K562 (cell line): ENCODE measurements around the gene DPH6. TPM values are rescaled to one million over a fixed set of nuclear protein-coding genes. Genes with fewer than 3 reads are reported as not detected.

Experiments
- ATAC-seq: fragments of 200-7000 bp; cut with Tn5 transposase; 3 replicates; pipeline ENCODE4 v1.9.1; 2020; ENCODE audit warnings: moderate library complexity
- BruUV-seq: library from RNA; stranded (reverse); fragments of 400-500 nt; replicated peaks from 2 replicates; lab custom pipeline; 2021; lab: Mats Ljungman, UMichigan
- CTCF ChIA-PET: fragments of 300-600 bp; formaldehyde crosslinking; extraction: SDS; loops from one replicate; lab custom pipeline; 2021; ENCODE audit warnings: low intra/inter-chr PET ratio; lab: Yijun Ruan, JAX
- POLR2A ChIA-PET: fragments of 300-600, 350-650 bp; sonication (Branson Sonifier 250); formaldehyde crosslinking; extraction: SDS; loops from one replicate; lab custom pipeline; 2021; ENCODE audit warnings: antibody characterized with exemption, inconsistent platforms; lab: Yijun Ruan, JAX
- DNase-seq, 4 experiments: peaks; one replicate each; pipeline versions ENCODE4 v3.0.0 to v3.0.0-alpha.2; 2011 to 2018; ENCODE audit warnings: low spot score in 3 of 4, mixed read lengths in 3 of 4; ENCODE audit errors: extremely low read depth in 1 of 4
- FAIRE-seq: peaks from 2 replicates; lab custom pipeline; 2011; peaks lifted over from hg19 to GRCh38; lab: Jason Lieb, UNC
- H2AFZ ChIP-seq: 2 replicates; pipeline ENCODE4 v1.6.0; 2011; ENCODE audit warnings: low read depth, low read length, control low read depth, inconsistent platforms
- H3K27ac ChIP-seq: fragments of 200-600 bp; 3 replicates; pipeline ENCODE4 v1.8.0; 2011; ENCODE audit warnings: low read depth, mild to moderate bottlenecking, control low read depth, inconsistent platforms, low read length, moderate library complexity, mixed read lengths; ENCODE audit errors: extremely low read depth
- H3K27me3 ChIP-seq, 2 experiments: fragments of 300-600 bp in 1 of 2; 2 replicates in 1 of 2; 3 replicates in 1 of 2; pipeline versions ENCODE4 v1.6.0 to v1.8.0; 2011; ENCODE audit warnings: inconsistent platforms in 2 of 2, low read length in 2 of 2, mild to moderate bottlenecking in 1 of 2, mixed read lengths in 1 of 2, moderate library complexity in 1 of 2; ENCODE audit not compliant: control insufficient read depth in 2 of 2, insufficient read depth in 2 of 2
- H3K36me3 ChIP-seq: fragments of 300-600 bp; 3 replicates; pipeline ENCODE4 v1.8.0; 2011; ENCODE audit warnings: mild to moderate bottlenecking, low read length, inconsistent platforms; ENCODE audit not compliant: control insufficient read depth, insufficient read depth
- H3K4me1 ChIP-seq, 2 experiments: fragments of 200-600 bp in 1 of 2; replicated peaks in 1 of 2; 2 replicates in 1 of 2; 3 replicates in 1 of 2; pipeline versions ENCODE4 v1.5.1 to v1.8.0; 2011; ENCODE audit warnings: inconsistent platforms in 2 of 2, low read length in 2 of 2, mild to moderate bottlenecking in 1 of 2, mixed read lengths in 1 of 2, moderate library complexity in 1 of 2; ENCODE audit not compliant: control insufficient read depth in 2 of 2, insufficient read depth in 2 of 2
- H3K4me2 ChIP-seq: 2 replicates; pipeline ENCODE4 v1.6.1; 2011; ENCODE audit warnings: low read length, control low read depth, inconsistent platforms, mixed read lengths; ENCODE audit not compliant: insufficient read depth
- H3K4me3 ChIP-seq: fragments of 200-600 bp; sonication (generic), shearing (Covaris generic); 2 replicates; pipeline ENCODE4 v1.5.1; 2016; ENCODE audit warnings: control low read depth, inconsistent platforms
- H3K79me2 ChIP-seq: fragments of 200-600 bp; 3 replicates; pipeline ENCODE4 v1.8.0; 2011; ENCODE audit warnings: low read length, inconsistent platforms; ENCODE audit not compliant: control insufficient read depth, insufficient read depth
- H3K9ac ChIP-seq, 2 experiments: 2 replicates each; pipeline versions ENCODE4 v1.6.0 to v1.6.1; 2011; ENCODE audit warnings: low read depth in 2 of 2, low read length in 2 of 2, control low read depth in 1 of 2, inconsistent platforms in 1 of 2, mild to moderate bottlenecking in 1 of 2, mixed read lengths in 1 of 2; ENCODE audit not compliant: insufficient read depth in 1 of 2
- H3K9me1 ChIP-seq: one replicate; pipeline ENCODE4 v1.6.0; 2011; ENCODE audit warnings: inconsistent platforms, mild to moderate bottlenecking, low read length, moderate library complexity; ENCODE audit not compliant: control insufficient read depth, insufficient read depth
- H3K9me3 ChIP-seq: replicated peaks from 2 replicates; pipeline ENCODE4 v1.5.1; 2011; ENCODE audit warnings: low read depth, low read length, inconsistent platforms; ENCODE audit not compliant: control insufficient read depth, insufficient read depth
- H4K20me1 ChIP-seq: replicated peaks from 2 replicates; pipeline ENCODE4 v1.6.1; 2011; ENCODE audit warnings: low read length, inconsistent platforms, mixed read lengths; ENCODE audit not compliant: control insufficient read depth, insufficient read depth
- ATF7 ChIP-seq: fragments of 450-650 bp; IDR thresholded peaks from 2 replicates; pipeline ENCODE4 v1.7.1; 2014; ENCODE audit warnings: mild to moderate bottlenecking, moderate library complexity
- CREB3 ChIP-seq: fragments of 450-650 bp; conservative IDR thresholded peaks from 2 replicates; pipeline ENCODE4 v1.6.1; 2016; ENCODE audit warnings: missing genetic modification characterization, low read depth, mild to moderate bottlenecking, missing compliant biosample characterization, moderate library complexity
- CREB5 ChIP-seq: fragments of 250-450 bp; sonication (Bioruptor Pico); IDR thresholded peaks from 2 replicates; pipeline ENCODE4 v1.5.0; 2020; ENCODE audit warnings: mild to moderate bottlenecking
- E2F4 ChIP-seq: sonication (generic); formaldehyde crosslinking; IDR thresholded peaks from 2 replicates; pipeline ENCODE4 v1.8.0; 2022; ENCODE audit warnings: mild to moderate bottlenecking, low read depth, missing genetic modification reagents
- NFE2 ChIP-seq: IDR thresholded peaks from 2 replicates; pipeline ENCODE4 v1.6.1; 2014; ENCODE audit warnings: antibody characterized with exemption, low read depth
- NFYB ChIP-seq: IDR thresholded peaks from 2 replicates; pipeline ENCODE4 v1.6.1; 2011; ENCODE audit warnings: mild to moderate bottlenecking, moderate library complexity; ENCODE audit not compliant: insufficient read length; ENCODE audit errors: extremely low read depth
- OTX1 ChIP-seq: fragments of 450-650 bp; formaldehyde crosslinking; IDR thresholded peaks from 2 replicates; pipeline ENCODE4 v1.4.0; 2022; ENCODE audit warnings: mild to moderate bottlenecking
- POLR2AphosphoS5 ChIP-seq: IDR thresholded peaks from 2 replicates; pipeline ENCODE4 v1.6.1; 2011; ENCODE audit warnings: mild to moderate bottlenecking, low read depth, low read length, moderate library complexity; ENCODE audit not compliant: control insufficient read depth, insufficient read depth
- POLR2H ChIP-seq: IDR thresholded peaks from 2 replicates; pipeline ENCODE4 v1.6.1; 2016; ENCODE audit warnings: missing genetic modification characterization, low read depth, mild to moderate bottlenecking, control low read depth, missing compliant biosample characterization, moderate library complexity
- SMAD4 ChIP-seq: fragments of 250-450 bp; sonication (Bioruptor Pico); conservative IDR thresholded peaks from 2 replicates; pipeline ENCODE4 v1.8.0; 2021; ENCODE audit warnings: inconsistent platforms, mild to moderate bottlenecking, moderate library complexity
- SRF ChIP-seq, 2 experiments: fragments of 250-450, 450-650 bp in 1 of 2; sonication (Bioruptor Pico) in 1 of 2; sonication (generic) in 1 of 2; formaldehyde crosslinking; IDR thresholded peaks; 2 replicates each; pipeline versions ENCODE4 v1.5.0 to v1.5.1; 2020 to 2022; ENCODE audit warnings: mild to moderate bottlenecking in 1 of 2, missing genetic modification reagents in 1 of 2
- USF2 ChIP-seq: sonication (generic); formaldehyde crosslinking; IDR thresholded peaks from 2 replicates; pipeline ENCODE4 v1.5.0; 2020; ENCODE audit warnings: missing genetic modification reagents
- ZBTB2 ChIP-seq: fragments of 450-650 bp; IDR thresholded peaks from 2 replicates; pipeline ENCODE4 v1.6.1; 2016; ENCODE audit warnings: antibody characterized with exemption
- ZBTB43 ChIP-seq: sonication (generic); formaldehyde crosslinking; IDR thresholded peaks from 2 replicates; pipeline ENCODE4 v1.8.0; 2023; ENCODE audit warnings: mild to moderate bottlenecking, missing genetic modification reagents
- ZNF212 ChIP-seq: fragments of 450-650 bp; formaldehyde crosslinking; IDR thresholded peaks from 2 replicates; pipeline ENCODE4 v1.4.0; 2020; ENCODE audit warnings: mild to moderate bottlenecking
- ZNF232 ChIP-seq: sonication (generic); formaldehyde crosslinking; IDR thresholded peaks from 2 replicates; pipeline ENCODE4 v1.8.0; 2022; ENCODE audit warnings: mild to moderate bottlenecking, missing genetic modification reagents
- in situ Hi-C: fragments of 300-500 bp; cut with MboI; formaldehyde crosslinking; loops from 4 replicates; pipeline ENCODE4 v1.15.0; 2018; ENCODE audit warnings: inconsistent platforms, mixed read lengths
- intact Hi-C: fragments of 100-400 bp; cut with micrococcal nuclease; formaldehyde crosslinking; loops from 2 replicates; pipeline ENCODE4 v1.14.2; 2022
- polyA plus RNA-seq, 8 experiments: library from polyadenylated mRNA; depleted of rRNA in 4 of 8; stranded (reverse) in 5 of 8; unstranded in 3 of 8; fragments of >200 nt; fragmentation: Nextera tagmentation in 2 of 8; fragmentation: Illumina TruSeq in 1 of 8; extraction: Ambion mirVana in 2 of 8; extraction: Trizol in 1 of 8; gene quantifications; 2 replicates each; pipeline versions ENCODE4 v1.2.1 to v1.2.3, GENCODE V29; 2011 to 2014; ENCODE audit warnings: inconsistent platforms in 1 of 8, missing spikeins in 1 of 8
- total RNA-seq, 7 experiments: library from RNA; depleted of rRNA in 6 of 7; stranded (reverse); fragments of >200 nt in 6 of 7; fragmentation: Illumina TruSeq in 2 of 7; extraction: Trizol in 2 of 7; gene quantifications; 2 replicates each; pipeline versions ENCODE4 v1.2.1 to v1.2.3, GENCODE V29; 2011 to 2021; ENCODE audit warnings: low replicate concordance in 1 of 7

DPH6 gene
- total and polyA plus RNA-seq, 9 of the 15 experiments (the other 6 are each of a cell fraction or from before 2014, with no cell fraction given), result 10.1 to 69.1 (median 18.8) TPM

GRCh38 chr15:35496585-35496984 lies 49.4 kb downstream of the DPH6 start:
- H3K4me3 ChIP-seq, result no peak overlapping the region
- H3K27me3 ChIP-seq, result no peaks in the 10 kb centered on the region
- intact Hi-C loops, result no loop called here
- no peaks in the 10 kb centered on the region for H4K20me1 ChIP-seq
- H3K9ac ChIP-seq, result no peak overlapping the region
- ATAC-seq, result no peak
- H3K27ac ChIP-seq, result no peak overlapping the region
- ChIA-PET CTCF (no interaction called here), POLR2A (interaction anchor here (0.5 kb wide), 1 partner anchor 34 kb away, joined by 3 read pairs; no protein-coding TSS in a partner anchor)
- no peaks in the 10 kb centered on the region for H3K4me1 ChIP-seq
- no peak overlapping the region for H2AFZ ChIP-seq
- H3K79me2 ChIP-seq, result no peaks in the 10 kb centered on the region
- BruUV-seq, result no TSS peak
- H3K9me1 ChIP-seq, result no peaks in the 10 kb centered on the region
- H3K4me2 ChIP-seq, result no peak overlapping the region
- in situ Hi-C loops, result no loop called here
- H3K9me3 ChIP-seq, result no peaks in the 10 kb centered on the region
- FAIRE-seq, result no peak
- H3K36me3 ChIP-seq, result no peaks in the 10 kb centered on the region
- no peak for DNase-seq
- no peak for TF ChIP-seq SRF (CRISPR knock-in tag; IDR thresholded peaks at IDR 0.05)
- TF ChIP-seq NFYB, result no peak
- no peak for TF ChIP-seq NFE2
- no peak for TF ChIP-seq ATF7
- TF ChIP-seq POLR2H (tag), result no peak
- no peak for TF ChIP-seq POLR2AphosphoS5
- TF ChIP-seq USF2 (CRISPR knock-in tag), result no peak
- no peak for TF ChIP-seq ZBTB43 (CRISPR knock-in tag)
- TF ChIP-seq ZNF212 (CRISPR knock-in tag), result no peak
- TF ChIP-seq SMAD4 (CRISPR knock-in tag), result no peak
- no peak for TF ChIP-seq OTX1 (CRISPR knock-in tag)
- TF ChIP-seq CREB3 (tag), result no peak
- no peak for TF ChIP-seq CREB5 (CRISPR knock-in tag)
- TF ChIP-seq ZBTB2, result no peak
- TF ChIP-seq ZNF232 (CRISPR knock-in tag), result no peak
- no peak for TF ChIP-seq E2F4
